Measurements from ENCODE around the gene IKZF2. TPM values are rescaled to one million over a fixed set of nuclear protein-coding genes. Genes with fewer than 3 reads are reported as not detected.

Gene IKZF2
- total and polyA plus RNA-seq, 9 donors: 0.52 to 7.4 (median 5.0) TPM

- Histone ChIP-seq H3K4me1 (ENCODE audit: insufficient read depth) (peaks cover 3% of the 10 kb centered on the region), H3K27me3 (no peaks in the 10 kb centered on the region), H3K9me3 (no peaks in the 10 kb centered on the region), H3K27ac (no peak overlapping the region), H3K36me3 (no peaks in the 10 kb centered on the region), H3K4me3 (no peak overlapping the region)
- DNase-seq: no peak
- intact Hi-C loops (cut with DNase I): no loop called here
- TF ChIP-seq POLR2A (IDR thresholded peaks at IDR 0.05) (no peak), CTCF (IDR thresholded peaks at IDR 0.05) (no peak), EP300 (IDR thresholded peaks at IDR 0.05) (no peak)
- WGBS, 3 donors: 80 to 82% (median 80%) methylated on average over 1 of the region's 1 CpG
Measured at GRCh38 chr2:213069531-213069930, 81.9 kb downstream of the IKZF2 start.

- 91 to 93% (median 92%) methylated on average over 2 of the region's 2 CpGs for WGBS, 3 donors
- intact Hi-C loops (cut with DNase I): no loop called here
- Histone ChIP-seq H3K9me3 (no peaks in the 10 kb centered on the region), H3K4me1 (ENCODE audit: insufficient read depth) (peaks cover 3% of the 10 kb centered on the region), H3K4me3 (no peak overlapping the region), H3K27me3 (no peaks in the 10 kb centered on the region), H3K27ac (no peak overlapping the region), H3K36me3 (no peaks in the 10 kb centered on the region)
- no peak for TF ChIP-seq POLR2A (IDR thresholded peaks at IDR 0.05)
- TF ChIP-seq CTCF (IDR thresholded peaks at IDR 0.05): no peak
- no peak for TF ChIP-seq EP300 (IDR thresholded peaks at IDR 0.05)
- DNase-seq: no peak
Measured at GRCh38 chr2:213068676-213069359, 82.6 kb downstream of the IKZF2 start.

- H3K9me3 ChIP-seq: no peaks in the 10 kb centered on the region
- no peak overlapping the region for H3K27ac ChIP-seq
- no peaks in the 10 kb centered on the region for H3K36me3 ChIP-seq
- H3K4me1 ChIP-seq (ENCODE audit: insufficient read depth): peaks cover 3% of the 10 kb centered on the region
- H3K27me3 ChIP-seq: no peaks in the 10 kb centered on the region
- DNase-seq: no peak
- intact Hi-C loops (cut with DNase I): no loop called here
- TF ChIP-seq CTCF (IDR thresholded peaks at IDR 0.05): no peak
- TF ChIP-seq POLR2A (IDR thresholded peaks at IDR 0.05): no peak
- TF ChIP-seq EP300 (IDR thresholded peaks at IDR 0.05): no peak
- no peak overlapping the region for H3K4me3 ChIP-seq
Measured at GRCh38 chr2:213067888-213068287, 83.5 kb downstream of the IKZF2 start.

GRCh38 chr2:213066443-213066743, 85.0 kb downstream of the IKZF2 start:
- Histone ChIP-seq H3K4me1 (ENCODE audit: insufficient read depth) (peaks cover 3% of the 10 kb centered on the region), H3K4me3 (no peak overlapping the region), H3K27me3 (no peaks in the 10 kb centered on the region), H3K9me3 (no peaks in the 10 kb centered on the region), H3K36me3 (no peaks in the 10 kb centered on the region), H3K27ac (no peak overlapping the region)
- DNase-seq: no peak
- no peak for TF ChIP-seq EP300 (IDR thresholded peaks at IDR 0.05)
- intact Hi-C loops (cut with DNase I): no loop called here
- WGBS, 3 donors: 4 to 27% (median 6%) methylated on average over 1 of the region's 1 CpG

- 22 to 25% (median 23%) methylated on average over 8 of the region's 8 CpGs for WGBS, 3 donors
- no peak overlapping the region for H3K4me3 ChIP-seq
- TF ChIP-seq POLR2A (IDR thresholded peaks at IDR 0.05) (no peak), CTCF (IDR thresholded peaks at IDR 0.05) (no peak), EP300 (IDR thresholded peaks at IDR 0.05) (no peak)
- intact Hi-C loops (cut with DNase I): no loop called here
- DNase-seq: peak in 2 of 5 donors; percentile 8 to 42
- H3K4me1 ChIP-seq (ENCODE audit: insufficient read depth): peaks cover 3% of the 10 kb centered on the region
- H3K9me3 ChIP-seq: no peaks in the 10 kb centered on the region
- H3K27ac ChIP-seq: no peak overlapping the region
- H3K36me3 ChIP-seq: no peaks in the 10 kb centered on the region
- H3K27me3 ChIP-seq: no peaks in the 10 kb centered on the region
Measured at GRCh38 chr2:213065583-213066442, 85.6 kb downstream of the IKZF2 start.

Measured in ovary (tissue), 9 donors.